SK-N-SH treated with all-trans-retinoic acid at 6 μM for 48 hours (cell line): ENCODE results near the gene CFAP61.

Experiments
- ATAC-seq: fragments of 200-7000 bp; cut with Tn5 transposase; 3 replicates; pipeline ENCODE4 v1.9.1; 2020; ENCODE audit warnings: mild to moderate bottlenecking, moderate library complexity
- ARNTL ChIP-seq: fragments of 450-650 bp; formaldehyde crosslinking; IDR thresholded peaks from 2 replicates; pipeline ENCODE4 v1.5.0; 2020; ENCODE audit warnings: low read depth, mild to moderate bottlenecking, moderate library complexity, borderline replicate concordance
- BACH2 ChIP-seq: fragments of 250-450 bp; sonication (Bioruptor Pico); IDR thresholded peaks from 2 replicates; pipeline ENCODE4 v1.9.0; 2021; ENCODE audit warnings: mild to moderate bottlenecking, borderline replicate concordance
- CREB5 ChIP-seq: fragments of 250-450 bp; sonication (Bioruptor Pico); IDR thresholded peaks from 2 replicates; pipeline ENCODE4 v1.5.1; 2020; ENCODE audit warnings: low read depth, mild to moderate bottlenecking, moderate library complexity
- CSDC2 ChIP-seq: fragments of 250-450 bp; sonication (Bioruptor Pico); IDR thresholded peaks from 2 replicates; pipeline ENCODE4 v1.5.0; 2020; ENCODE audit warnings: mild to moderate bottlenecking, moderate library complexity
- CSRNP3 ChIP-seq: fragments of 250-450 bp; sonication (Bioruptor Pico); IDR thresholded peaks from 2 replicates; pipeline ENCODE4 v1.5.1; 2021; ENCODE audit warnings: mild to moderate bottlenecking, moderate library complexity
- ESRRG ChIP-seq: fragments of 250-450 bp; sonication (Bioruptor Pico); IDR thresholded peaks from 2 replicates; pipeline ENCODE4 v1.6.1; 2021; ENCODE audit warnings: mild to moderate bottlenecking
- GLIS3 ChIP-seq: fragments of 250-450 bp; sonication (Bioruptor Pico); IDR thresholded peaks from 2 replicates; pipeline ENCODE4 v1.5.0; 2020; ENCODE audit warnings: mild to moderate bottlenecking, moderate library complexity
- OSR1 ChIP-seq: fragments of 250-450 bp; sonication (Bioruptor Pico); IDR thresholded peaks from 2 replicates; pipeline ENCODE4 v1.8.0; 2022; ENCODE audit warnings: moderate library complexity, mild to moderate bottlenecking, inconsistent platforms
- PATZ1 ChIP-seq: fragments of 250-450 bp; sonication (Bioruptor Pico); IDR thresholded peaks from 2 replicates; pipeline ENCODE4 v1.8.0; 2020; ENCODE audit warnings: mild to moderate bottlenecking, moderate library complexity, borderline replicate concordance
- POU6F1 ChIP-seq: fragments of 250-450 bp; sonication (Bioruptor Pico); IDR thresholded peaks from 2 replicates; pipeline ENCODE4 v1.8.0; 2021; ENCODE audit warnings: low read depth, mild to moderate bottlenecking, moderate library complexity, borderline replicate concordance
- PPARA ChIP-seq: fragments of 250-450 bp; sonication (Bioruptor Pico); IDR thresholded peaks from 2 replicates; pipeline ENCODE4 v1.5.0; 2020; ENCODE audit warnings: mild to moderate bottlenecking, borderline replicate concordance
- RARB ChIP-seq: fragments of 250-450 bp; sonication (Bioruptor Pico); IDR thresholded peaks from 2 replicates; pipeline ENCODE4 v1.8.0; 2021; ENCODE audit warnings: mild to moderate bottlenecking, moderate library complexity
- SNAI2 ChIP-seq: fragments of 250-450 bp; sonication (Bioruptor Pico); IDR thresholded peaks from 2 replicates; pipeline ENCODE4 v1.5.0; 2020; ENCODE audit warnings: mild to moderate bottlenecking, moderate library complexity
- TCF4 ChIP-seq: fragments of 250-450 bp; sonication (Bioruptor Pico); IDR thresholded peaks from 2 replicates; pipeline ENCODE4 v1.8.0; 2021; ENCODE audit warnings: mild to moderate bottlenecking, moderate library complexity, borderline replicate concordance
- TOX ChIP-seq: fragments of 250-450 bp; sonication (Bioruptor Pico); IDR thresholded peaks from 2 replicates; pipeline ENCODE4 v1.8.0; 2021; ENCODE audit warnings: mild to moderate bottlenecking, moderate library complexity, borderline replicate concordance
- TSHZ2 ChIP-seq: fragments of 250-450 bp; sonication (Bioruptor Pico); IDR thresholded peaks from 2 replicates; pipeline ENCODE4 v1.5.0; 2020; ENCODE audit warnings: mild to moderate bottlenecking, moderate library complexity
- ZC3H10 ChIP-seq: fragments of 250-450 bp; sonication (Bioruptor Pico); IDR thresholded peaks from 2 replicates; pipeline ENCODE4 v1.5.1; 2021; ENCODE audit warnings: mild to moderate bottlenecking, moderate library complexity
- ZFP3 ChIP-seq: fragments of 250-450 bp; sonication (Bioruptor Pico); IDR thresholded peaks from 2 replicates; pipeline ENCODE4 v1.5.0; 2020; ENCODE audit warnings: mild to moderate bottlenecking, moderate library complexity
- ZFP30 ChIP-seq: fragments of 450-650 bp; formaldehyde crosslinking; IDR thresholded peaks from 2 replicates; pipeline ENCODE4 v1.5.0; 2022; ENCODE audit warnings: mild to moderate bottlenecking, moderate library complexity
- ZNF565 ChIP-seq: fragments of 450-650 bp; formaldehyde crosslinking; conservative IDR thresholded peaks from 2 replicates; pipeline ENCODE4 v1.5.0; 2020; ENCODE audit warnings: low read depth, mild to moderate bottlenecking, moderate library complexity
- ZNF70 ChIP-seq: fragments of 450-650 bp; formaldehyde crosslinking; IDR thresholded peaks from 2 replicates; pipeline ENCODE4 v1.5.0; 2020; ENCODE audit warnings: mild to moderate bottlenecking, moderate library complexity

Gene CFAP61

GRCh38 chr20:20085812-20086211 lies 33.5 kb downstream of the CFAP61 start:
- no peak for ATAC-seq
- TF ChIP-seq SNAI2 (CRISPR knock-in tag) (no peak), ZNF70 (CRISPR knock-in tag) (no peak), TSHZ2 (CRISPR knock-in tag) (no peak)

- no peak for TF ChIP-seq CSRNP3 (CRISPR knock-in tag)
- TF ChIP-seq BACH2 (CRISPR knock-in tag), result no peak
- no peak for TF ChIP-seq ZFP30 (CRISPR knock-in tag)
- TF ChIP-seq TOX (CRISPR knock-in tag), result no peak
- TF ChIP-seq CREB5 (CRISPR knock-in tag), result no peak
- no peak for TF ChIP-seq ZNF70 (CRISPR knock-in tag)
- TF ChIP-seq OSR1, result no peak
- no peak for TF ChIP-seq RARB (CRISPR knock-in tag)
- TF ChIP-seq ARNTL, result no peak
- no peak for TF ChIP-seq POU6F1
- no peak for TF ChIP-seq CSDC2 (CRISPR knock-in tag)
- TF ChIP-seq TCF4 (CRISPR knock-in tag), result no peak
- no peak for TF ChIP-seq ZNF565 (CRISPR knock-in tag)
- no peak for TF ChIP-seq SNAI2 (CRISPR knock-in tag)
- no peak for TF ChIP-seq ZFP3 (CRISPR knock-in tag)
- no peak for TF ChIP-seq ESRRG (CRISPR knock-in tag)
- TF ChIP-seq ZC3H10, result no peak
- no peak for TF ChIP-seq PATZ1 (CRISPR knock-in tag)
- no peak for ATAC-seq
These were observed 36.7 kb downstream of the CFAP61 start for GRCh38 chr20:20089018-20089417.

GRCh38 chr20:20089939-20090338 lies 37.6 kb downstream of the CFAP61 start:
- ATAC-seq, result no peak
- no peak for TF ChIP-seq TSHZ2 (CRISPR knock-in tag)
- no peak for TF ChIP-seq ZC3H10
- TF ChIP-seq RARB (CRISPR knock-in tag), result no peak
- no peak for TF ChIP-seq GLIS3 (CRISPR knock-in tag)
- no peak for TF ChIP-seq CREB5 (CRISPR knock-in tag)
- no peak for TF ChIP-seq TOX (CRISPR knock-in tag)
- TF ChIP-seq TCF4 (CRISPR knock-in tag), result no peak
- no peak for TF ChIP-seq ZFP3 (CRISPR knock-in tag)
- TF ChIP-seq PPARA, result no peak
- TF ChIP-seq ESRRG (CRISPR knock-in tag), result no peak
- no peak for TF ChIP-seq ARNTL
- no peak for TF ChIP-seq OSR1
- no peak for TF ChIP-seq ZNF70 (CRISPR knock-in tag)
- no peak for TF ChIP-seq POU6F1
